HTERT RPE-1 (cell line): ENCODE results near the gene KCNQ1OT1.

Source experiments
- in situ Hi-C: fragments of 300-500 bp; cut with MboI; formaldehyde crosslinking; loops from 4 replicates; pipeline ENCODE4 v1.14.3; 2020; ENCODE audit warnings: low sequenced_read_pairs

The KCNQ1OT1 gene

GRCh38 chr11:2584812-2585565 lies 114.8 kb downstream of the KCNQ1OT1 start:
- in situ Hi-C loops, result no loop called here

- in situ Hi-C loops, result no loop called here
These were observed 115.4 kb downstream of the KCNQ1OT1 start for GRCh38 chr11:2584434-2584811.

- in situ Hi-C loops, result no loop called here
These were observed 116.2 kb downstream of the KCNQ1OT1 start for GRCh38 chr11:2583605-2583958.

- in situ Hi-C loops, result no loop called here
These were observed 116.7 kb downstream of the KCNQ1OT1 start for GRCh38 chr11:2582946-2583604.

- in situ Hi-C loops, result no loop called here
These were observed 117.3 kb downstream of the KCNQ1OT1 start for GRCh38 chr11:2582351-2582945.

GRCh38 chr11:2581931-2582350 lies 117.9 kb downstream of the KCNQ1OT1 start:
- in situ Hi-C loops, result no loop called here

GRCh38 chr11:2581151-2581930 lies 118.5 kb downstream of the KCNQ1OT1 start:
- in situ Hi-C loops, result no loop called here

- in situ Hi-C loops, result no loop called here
These were observed 119.2 kb downstream of the KCNQ1OT1 start for GRCh38 chr11:2580571-2581001.

- in situ Hi-C loops, result no loop called here
These were observed 119.8 kb downstream of the KCNQ1OT1 start for GRCh38 chr11:2580061-2580421.

GRCh38 chr11:2579315-2580060 lies 120.3 kb downstream of the KCNQ1OT1 start:
- in situ Hi-C loops, result no loop called here

- in situ Hi-C loops, result no loop called here
These were observed 120.9 kb downstream of the KCNQ1OT1 start for GRCh38 chr11:2578929-2579270.

GRCh38 chr11:2577991-2578928 lies 121.5 kb downstream of the KCNQ1OT1 start:
- in situ Hi-C loops, result no loop called here

- in situ Hi-C loops, result no loop called here
These were observed 122.5 kb downstream of the KCNQ1OT1 start for GRCh38 chr11:2577031-2577990.

- in situ Hi-C loops, result no loop called here
These were observed 123.2 kb downstream of the KCNQ1OT1 start for GRCh38 chr11:2576549-2576948.

GRCh38 chr11:2576111-2576510 lies 123.7 kb downstream of the KCNQ1OT1 start:
- in situ Hi-C loops, result no loop called here

- in situ Hi-C loops, result no loop called here
These were observed 124.2 kb downstream of the KCNQ1OT1 start for GRCh38 chr11:2575591-2576051.

GRCh38 chr11:2574553-2575535 lies 125.0 kb downstream of the KCNQ1OT1 start:
- in situ Hi-C loops, result no loop called here
